SKM-1 treated with dmso at 0.1 percent for 144 hours (cell line): ENCODE results near the gene AOAH.

Experiments
- DNase-seq: peaks from one replicate; lab custom pipeline; 2025; ENCODE audit not compliant: unreplicated experiment; lab: John Stamatoyannopoulos, UW

The AOAH gene

DNA sequence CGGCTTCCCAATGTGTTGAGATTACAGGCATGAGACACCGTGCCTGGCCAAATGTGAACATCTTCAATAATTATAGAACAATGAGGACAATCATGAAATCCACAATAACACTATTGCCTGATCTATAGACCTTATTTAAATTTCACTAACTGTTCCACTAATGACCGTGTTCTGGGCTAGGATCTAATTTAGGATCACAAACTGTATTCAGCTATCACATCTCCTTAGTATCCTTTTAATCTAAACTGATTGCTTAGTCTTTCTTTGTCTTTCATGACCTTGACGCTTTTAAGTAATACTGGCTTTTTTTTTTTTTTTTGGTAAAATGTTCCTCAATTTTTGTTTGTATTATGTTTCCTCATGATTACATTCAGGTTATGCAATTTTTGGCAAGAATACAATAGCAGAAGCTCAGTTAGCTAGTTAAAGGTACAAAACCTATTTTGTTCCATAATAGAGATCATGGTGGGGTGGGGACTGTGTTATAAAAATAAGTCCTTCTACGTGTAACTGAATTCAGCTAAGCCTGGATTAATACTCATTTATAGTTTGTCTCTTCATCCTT, 158.4 kb downstream of the AOAH start:
- DNase-seq, result peak; percentile 22

DNA sequence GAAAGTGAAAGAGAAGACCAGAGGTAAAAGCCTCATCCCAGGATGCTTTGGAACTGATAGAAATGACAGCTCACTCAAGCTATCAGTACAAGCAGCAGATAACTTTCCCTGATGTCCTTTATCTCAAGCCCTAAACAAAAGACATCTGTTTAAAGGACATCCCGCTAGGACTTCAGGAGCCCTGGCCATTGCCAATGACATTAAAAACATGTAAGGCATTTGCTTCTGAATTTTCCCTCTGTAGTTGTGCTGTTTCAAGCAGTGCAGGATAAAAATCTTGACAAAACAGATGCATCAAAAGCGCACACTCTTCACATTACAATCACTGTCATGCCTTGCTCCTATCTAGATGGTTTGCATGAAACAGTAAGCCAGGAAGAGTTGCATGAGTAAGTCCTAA, 159.8 kb downstream of the AOAH start:
- DNase-seq, result no peak

DNA sequence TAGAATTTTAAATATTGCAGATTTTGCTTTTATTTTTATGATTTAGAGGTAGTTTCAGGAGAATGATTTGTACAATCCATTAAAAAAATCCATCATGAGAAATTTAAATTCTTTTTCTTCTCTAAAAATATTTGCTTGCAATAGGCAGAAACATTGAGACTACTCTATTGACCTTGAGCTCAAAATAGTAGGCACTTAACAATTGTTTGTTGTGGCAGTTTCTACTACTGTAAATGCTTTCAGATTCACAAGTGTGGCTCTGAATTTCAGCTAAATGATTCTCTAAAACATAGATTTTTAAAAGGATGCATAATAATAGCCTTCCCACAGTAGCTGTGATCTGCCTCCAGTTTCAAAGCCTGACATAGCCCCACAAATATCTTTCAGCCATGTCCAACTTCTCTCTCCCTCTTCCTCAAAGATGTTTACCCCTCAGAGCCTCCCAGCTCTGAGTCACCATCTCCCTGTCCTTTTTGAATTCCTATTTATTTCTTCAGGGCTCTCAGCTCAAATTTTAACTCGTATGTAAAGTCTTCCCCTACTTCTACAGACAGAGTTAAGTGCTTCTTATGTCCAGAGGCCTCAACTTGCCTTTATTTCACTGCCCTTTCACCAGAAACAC, 160.5 kb downstream of the AOAH start:
- DNase-seq, result no peak

DNA sequence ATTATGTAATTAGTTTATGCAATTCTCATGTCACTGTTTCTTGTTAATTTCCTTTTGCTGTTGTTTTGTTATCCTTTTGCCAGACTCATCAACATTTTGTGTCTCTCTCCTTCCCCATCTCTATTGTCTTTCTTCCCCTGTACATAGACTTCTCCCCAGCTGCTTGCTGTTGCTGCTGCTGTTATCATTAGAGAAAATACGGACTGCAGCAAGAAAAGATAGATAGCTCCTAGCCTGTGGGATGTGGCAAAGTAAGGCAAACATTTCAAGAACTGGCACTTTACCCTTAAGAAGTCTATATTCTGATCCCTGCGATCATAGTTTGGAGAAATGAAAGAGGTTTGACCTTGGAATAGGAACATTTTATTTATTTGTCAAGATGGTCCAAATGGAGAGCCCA, 162.2 kb downstream of the AOAH start:
- no peak for DNase-seq

DNA sequence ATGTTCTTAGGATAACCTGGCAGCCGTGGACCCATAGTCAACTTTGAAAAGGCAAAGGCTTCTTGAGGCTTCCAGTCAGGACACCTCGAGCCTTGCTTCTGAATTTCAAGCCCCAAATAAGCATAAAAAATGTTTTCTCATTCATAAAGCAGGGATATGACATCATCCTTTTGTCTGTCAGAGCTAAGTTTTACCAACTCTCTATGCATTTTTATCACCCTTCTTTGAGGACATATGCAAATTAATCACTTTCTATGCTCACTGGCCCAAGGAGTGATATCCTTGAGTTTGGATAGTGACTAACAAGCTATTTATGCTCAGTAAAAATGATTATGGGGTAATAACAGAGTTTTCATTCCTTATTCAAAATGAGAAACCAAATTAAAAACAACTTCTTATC, 175.3 kb downstream of the AOAH start:
- DNase-seq, result no peak

DNA sequence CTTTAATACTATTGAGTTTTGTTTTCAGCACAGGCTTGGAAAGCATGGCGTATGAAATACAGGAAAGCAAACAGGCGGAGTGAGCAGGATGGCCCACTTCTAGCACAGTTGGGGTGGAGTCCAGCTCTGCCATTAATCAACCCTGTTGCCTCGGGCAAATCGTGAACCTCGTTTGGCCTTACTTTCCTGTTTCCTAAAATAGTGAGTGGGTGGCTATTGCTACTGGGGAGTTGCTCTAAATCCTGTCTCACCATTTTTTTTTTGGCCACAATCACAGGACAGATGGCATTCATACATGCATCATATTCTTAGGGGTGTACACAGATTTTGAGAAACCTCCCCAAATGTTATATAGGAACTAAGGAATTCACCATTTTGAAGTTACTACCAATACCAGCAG, 176.9 kb downstream of the AOAH start:
- DNase-seq, result no peak

DNA sequence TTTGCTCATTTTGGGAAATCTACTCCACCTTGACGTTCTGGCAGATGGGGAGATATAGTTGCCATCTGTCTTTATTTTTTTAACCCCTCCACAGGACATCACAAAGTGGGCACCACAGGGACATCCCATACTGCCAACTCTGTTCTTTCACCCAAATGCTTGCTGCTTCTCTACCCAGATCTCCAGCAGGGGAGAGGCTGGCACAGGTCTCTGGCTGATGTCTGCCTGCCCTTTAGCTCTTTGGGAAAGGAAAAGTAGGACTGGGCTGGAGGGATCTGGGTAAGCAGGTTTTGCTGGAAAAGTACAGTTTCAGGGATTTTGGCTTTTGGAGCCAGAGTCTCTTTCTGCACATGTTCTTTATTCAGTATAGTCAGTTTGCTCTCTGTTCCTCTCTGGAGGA, 178.0 kb downstream of the AOAH start:
- DNase-seq, result no peak

DNA sequence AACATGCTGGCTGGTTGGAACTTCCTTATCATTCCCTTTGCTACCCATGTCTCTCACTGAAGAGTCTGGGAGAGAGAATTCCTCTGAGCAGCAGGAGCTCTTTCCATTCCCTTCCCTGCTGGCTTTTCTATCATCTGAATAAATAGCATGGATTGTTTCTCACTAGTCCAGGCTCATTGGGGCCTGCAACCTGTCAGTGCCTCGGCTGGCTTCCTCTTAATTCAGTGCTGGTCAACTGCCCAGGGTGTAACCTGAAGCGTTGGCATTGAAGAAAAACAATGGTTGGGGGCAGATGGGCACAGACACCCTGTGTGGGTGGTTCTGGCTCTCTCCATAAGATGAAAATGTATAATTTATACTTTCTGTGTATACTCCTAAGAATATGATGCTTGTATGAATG, 179.0 kb downstream of the AOAH start:
- no peak for DNase-seq

DNA sequence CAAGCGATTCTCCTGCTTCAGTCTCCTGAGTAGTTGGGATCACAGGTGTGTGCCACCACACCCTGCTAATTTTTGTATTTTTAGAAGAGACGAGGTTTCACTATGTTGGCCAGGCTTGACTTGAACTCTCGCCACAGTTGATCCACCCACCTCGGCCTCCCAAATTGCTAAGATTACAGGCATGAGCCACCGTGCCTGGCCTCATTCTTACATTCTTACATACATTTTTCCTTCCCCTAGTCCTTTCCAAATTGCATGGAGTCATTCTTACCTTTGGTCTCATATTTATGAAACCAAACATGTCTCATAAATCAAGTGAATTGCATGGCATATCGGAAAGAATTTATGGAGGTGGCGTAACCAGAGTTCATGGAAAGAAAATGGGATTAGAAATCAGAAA, 186.2 kb downstream of the AOAH start:
- no peak for DNase-seq

DNA sequence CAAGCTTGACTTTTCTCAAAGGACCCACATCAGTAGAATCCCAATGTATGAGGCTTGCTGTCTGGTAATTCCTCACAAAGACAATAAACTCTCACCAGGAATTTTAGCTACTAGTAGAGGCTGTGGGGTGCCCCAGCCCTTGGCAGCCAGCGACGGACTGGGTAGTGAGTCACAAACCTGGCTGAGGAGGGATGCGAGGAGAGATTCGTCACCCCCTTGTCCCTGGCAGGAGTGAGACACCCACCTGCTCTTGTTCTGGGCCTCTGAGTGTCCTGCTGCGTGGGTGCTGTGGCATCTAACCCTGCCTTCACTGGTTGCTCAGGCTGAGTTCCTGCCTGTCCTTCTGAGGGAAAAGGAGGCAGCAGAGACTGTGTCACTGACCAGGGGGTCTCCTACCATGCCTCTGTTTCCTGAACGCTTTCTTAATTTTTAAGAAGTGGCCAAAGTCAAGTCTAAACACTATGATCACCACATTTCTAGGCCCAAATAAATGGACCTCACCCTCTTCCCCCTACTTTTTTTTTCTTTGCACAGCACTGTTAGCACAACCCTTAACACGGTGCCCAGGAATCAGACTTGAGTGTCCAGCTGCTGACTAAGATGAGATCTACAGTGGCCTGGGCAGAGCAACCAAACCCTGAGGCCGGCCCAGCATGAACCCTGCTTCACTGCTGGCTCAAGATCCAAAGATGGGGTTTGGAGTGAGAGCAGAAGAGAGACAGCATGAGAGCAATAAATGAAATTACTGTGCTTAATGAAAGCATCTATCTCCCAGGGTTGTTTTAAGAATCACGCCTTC, 188.2 kb downstream of the AOAH start:
- no peak for DNase-seq

DNA sequence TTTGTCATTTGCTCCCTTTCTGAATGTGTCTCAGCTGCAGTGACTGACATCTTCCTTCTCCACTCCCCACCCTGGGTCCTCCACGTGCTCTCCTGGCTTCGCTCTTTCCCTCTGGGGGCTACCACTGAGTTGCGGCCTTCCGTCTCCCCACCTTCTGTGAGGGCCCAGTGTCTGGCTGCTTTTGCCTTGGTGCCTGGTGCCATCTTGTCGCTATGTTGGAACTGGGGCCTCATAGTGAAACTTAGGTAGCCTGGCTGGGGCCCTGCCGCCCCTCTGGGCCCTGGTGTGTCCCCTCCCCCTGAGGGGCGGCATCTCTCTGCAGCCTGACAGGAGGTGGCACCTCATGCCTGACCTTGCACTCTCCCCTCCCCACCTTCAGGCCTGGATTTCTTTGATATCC, 190.6 kb downstream of the AOAH start:
- no peak for DNase-seq

DNA sequence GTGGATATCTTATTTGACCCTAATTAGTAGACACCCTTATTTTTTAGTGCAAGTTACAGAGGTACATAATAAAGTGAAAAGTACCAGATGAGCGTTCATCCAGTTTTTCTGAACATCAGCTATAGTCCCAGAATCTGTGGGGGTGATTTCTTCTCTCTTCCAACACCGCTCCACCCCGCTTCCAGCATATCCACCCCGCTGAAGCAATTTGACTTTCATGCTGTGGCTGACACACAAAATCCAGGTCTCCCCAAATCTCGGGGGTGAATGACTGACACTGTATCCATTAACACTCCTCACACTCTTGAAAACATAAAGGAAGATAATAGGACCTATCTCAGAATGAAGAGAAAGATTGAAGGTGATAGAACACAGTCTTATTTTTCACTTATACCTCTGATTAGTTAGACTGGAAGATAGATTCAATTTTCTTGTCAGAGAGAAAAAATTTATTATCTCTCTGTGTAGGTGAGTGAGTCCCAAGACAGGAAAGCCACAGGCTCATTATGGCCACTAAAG, 191.3 kb downstream of the AOAH start:
- DNase-seq, result no peak

DNA sequence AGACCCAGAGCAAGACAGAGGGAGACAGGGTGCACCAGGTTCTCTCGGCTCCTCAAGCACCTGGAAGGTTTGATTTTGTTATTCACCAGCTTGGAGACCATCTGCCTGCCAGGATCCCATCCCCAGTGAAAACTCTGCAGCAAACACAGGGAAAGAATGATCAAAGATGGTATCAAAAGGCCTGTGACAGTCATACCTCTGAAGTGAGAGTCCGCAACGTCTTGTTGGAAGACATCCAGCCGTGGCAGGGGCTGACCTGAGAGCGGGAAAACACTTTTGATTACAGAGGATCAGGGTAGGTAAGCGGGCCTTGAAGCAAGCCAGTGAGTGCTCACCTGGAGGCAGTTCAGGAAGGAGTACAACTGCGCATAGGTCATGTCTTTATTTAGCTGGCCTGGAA, 192.3 kb downstream of the AOAH start:
- no peak for DNase-seq

DNA sequence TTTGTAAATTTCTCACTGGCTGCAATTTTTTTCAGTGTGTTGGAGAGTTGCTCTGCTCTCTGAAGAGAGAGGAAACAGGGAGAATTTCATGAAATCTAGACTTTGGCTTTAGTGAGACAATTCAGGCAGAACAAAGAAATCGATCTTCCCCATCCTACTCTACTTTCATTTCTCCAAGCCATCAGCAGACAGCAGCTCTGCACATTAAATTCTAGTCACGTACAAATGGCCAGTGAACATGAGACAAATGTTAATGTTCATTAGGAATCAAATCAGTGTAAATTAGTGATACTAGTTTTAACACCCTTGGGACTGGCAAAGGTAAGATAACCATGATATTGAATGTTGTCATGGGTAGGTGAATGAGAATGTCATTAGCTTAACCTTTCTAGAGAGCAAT, 193.8 kb downstream of the AOAH start:
- no peak for DNase-seq

DNA sequence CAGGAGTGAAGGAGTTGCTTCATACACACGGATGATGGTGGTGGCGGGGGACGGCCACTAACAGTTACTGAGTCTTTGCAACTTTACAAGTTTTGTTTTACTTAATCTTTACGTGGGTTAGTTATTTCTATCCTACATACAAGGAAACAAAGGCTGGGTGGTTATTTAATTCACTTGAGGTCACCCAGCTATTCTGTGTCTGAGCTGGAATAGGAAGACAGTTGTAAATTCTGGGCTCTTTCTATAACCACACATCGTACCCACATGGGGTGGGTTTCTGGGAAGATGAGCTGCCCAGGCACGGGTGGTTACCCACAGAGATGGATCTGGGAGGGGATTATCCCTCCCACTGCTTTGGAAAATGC, 196.8 kb downstream of the AOAH start:
- DNase-seq, result no peak

DNA sequence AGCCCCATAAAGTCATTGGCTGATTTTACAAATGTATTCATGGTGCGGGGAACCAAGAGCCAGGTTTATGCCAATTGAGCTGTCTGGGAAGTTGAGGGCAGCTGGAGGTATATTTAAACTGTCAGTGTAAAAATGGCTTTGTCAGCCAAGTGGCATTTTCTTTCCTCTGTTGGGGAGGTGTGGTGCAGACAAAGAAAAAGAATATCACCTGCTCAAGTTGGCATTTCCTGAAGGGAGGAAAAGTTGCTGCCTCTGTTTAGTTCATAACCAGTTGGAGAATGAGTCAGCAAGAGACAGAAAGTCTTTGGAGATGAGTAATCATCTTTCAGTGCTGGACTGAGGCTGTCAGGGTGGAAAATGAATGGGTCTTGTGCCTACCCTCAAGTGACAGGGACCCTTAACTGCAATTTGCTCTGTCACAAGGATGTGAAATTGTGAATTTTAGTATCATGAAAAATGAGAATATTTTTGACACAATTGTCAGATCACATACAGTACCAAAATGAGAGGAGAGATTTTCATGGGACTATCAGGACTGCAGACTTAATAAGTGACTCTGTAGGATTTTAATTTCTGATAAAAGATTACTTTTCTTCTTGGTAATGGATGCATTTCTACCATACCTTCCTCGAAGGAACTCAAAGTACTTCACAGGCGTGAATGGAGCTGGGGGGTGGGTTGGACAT, 197.3 kb downstream of the AOAH start:
- no peak for DNase-seq

DNA sequence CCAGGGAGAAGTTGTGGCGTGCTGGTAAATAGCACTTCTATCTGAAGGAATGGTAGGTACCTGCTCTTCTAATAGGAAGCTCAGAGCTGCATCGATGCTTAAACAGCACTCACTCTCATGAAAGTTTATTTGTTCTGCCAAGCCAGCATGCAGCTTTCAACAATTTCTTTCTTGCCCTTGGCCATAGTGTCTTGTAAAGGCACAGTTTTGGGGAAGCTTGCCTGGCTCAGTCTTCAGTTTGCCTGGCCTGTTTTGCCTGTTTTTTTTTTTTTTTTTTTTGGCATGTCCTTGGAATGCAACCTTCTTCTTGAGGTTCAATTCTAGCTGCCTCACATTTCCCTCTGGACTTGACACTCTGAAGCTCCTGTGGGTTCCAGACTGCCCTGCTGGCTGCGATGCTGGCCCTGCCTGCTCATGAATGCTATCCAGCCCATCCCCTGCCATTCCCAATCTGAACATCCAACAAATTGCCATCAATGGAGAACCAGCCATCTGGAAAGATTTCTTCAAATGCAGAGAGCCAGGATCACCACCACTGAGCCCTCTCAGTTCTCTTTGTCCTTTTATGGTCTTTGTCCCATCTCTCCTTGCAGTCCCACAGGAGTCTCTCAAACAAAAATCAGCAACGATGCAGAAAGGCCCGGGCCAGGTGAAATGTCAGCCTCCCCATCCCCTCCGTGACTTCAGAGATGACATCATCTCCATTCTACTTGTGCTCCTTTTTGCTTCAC, 200.8 kb downstream of the AOAH start:
- DNase-seq, result no peak

DNA sequence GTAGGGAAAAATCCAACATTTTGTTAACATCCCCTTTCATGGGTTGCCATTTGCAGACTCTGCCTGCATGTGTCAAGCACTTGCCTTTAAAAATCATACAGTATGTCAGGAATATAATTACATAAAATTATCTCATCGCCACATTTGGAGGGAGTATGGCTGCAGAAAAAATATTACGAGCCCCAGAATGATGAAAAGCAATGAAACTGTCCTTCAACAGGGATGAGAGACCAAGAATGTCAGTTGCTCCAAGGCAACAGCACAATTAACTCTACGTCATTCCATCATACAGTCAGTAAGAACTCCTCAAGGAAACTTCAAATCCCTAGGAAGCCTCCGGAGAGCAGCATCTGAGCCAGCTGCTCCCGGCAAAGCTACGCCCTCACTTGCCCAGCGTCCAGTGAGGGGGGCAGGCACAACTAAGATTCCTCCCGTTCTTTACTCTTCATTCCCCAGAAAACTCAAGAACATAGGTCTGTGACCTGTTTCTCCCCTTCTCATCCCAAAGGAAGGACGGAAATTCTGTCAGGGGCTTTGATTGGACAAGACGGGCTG, 201.8 kb downstream of the AOAH start:
- DNase-seq, result no peak

DNA sequence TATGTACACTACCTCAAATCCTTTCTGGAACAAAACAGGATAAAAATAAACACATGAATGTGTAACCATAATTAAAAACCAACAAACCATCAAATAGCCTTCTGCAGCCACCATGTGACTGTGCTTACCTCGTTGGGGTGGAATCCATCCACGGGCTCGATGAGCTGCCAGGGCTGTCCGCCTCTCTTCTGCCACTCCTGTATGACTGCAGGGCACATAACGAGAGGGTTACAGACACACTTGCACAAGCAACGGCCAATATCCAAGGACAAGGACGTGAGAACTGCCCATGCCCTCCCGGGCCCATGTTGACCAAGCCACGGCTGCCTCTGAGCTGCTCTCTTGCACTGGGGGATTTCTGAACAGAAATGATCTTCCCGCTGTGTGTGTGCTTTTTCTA, 202.4 kb downstream of the AOAH start:
- DNase-seq, result no peak

DNA sequence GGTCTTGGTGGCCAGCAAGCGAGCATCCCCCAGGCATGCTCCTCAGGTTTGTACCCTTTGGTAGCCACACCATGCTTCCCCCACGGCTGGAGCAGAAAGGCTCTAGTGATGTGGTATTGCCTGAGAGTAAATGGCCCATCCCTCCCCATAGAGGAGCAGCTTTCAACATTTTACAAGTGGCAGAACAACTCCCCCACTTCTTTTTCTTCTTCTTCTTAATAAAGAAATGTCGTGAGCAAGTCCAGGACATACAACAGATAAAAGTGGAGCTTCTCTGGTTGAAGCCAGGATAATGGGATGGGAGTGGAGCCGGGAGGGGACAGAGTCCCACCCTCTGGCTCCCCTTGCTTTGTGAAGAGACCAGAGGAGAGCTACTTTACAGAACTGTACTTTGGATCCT, 203.2 kb downstream of the AOAH start:
- DNase-seq, result no peak

DNA sequence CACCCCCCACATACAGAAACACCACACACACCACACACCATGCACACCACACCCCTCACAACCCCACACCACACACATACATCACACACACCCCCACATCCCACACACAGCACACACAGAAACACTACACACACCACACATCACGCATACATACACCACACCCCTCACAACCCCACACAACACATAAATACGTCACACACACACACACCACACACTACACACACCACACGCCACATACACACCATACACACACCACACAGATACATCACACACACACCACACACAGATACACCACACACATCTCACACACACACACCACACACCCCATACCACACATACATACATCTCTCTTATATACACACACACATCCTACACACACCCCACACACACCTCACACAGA, 208.4 kb downstream of the AOAH start:
- no peak for DNase-seq
